PFSK-1 (cell line): Measurements from ENCODE around the gene ACP2.

Source experiments
- POLR2AphosphoS5 ChIP-seq: IDR thresholded peaks from 2 replicates; pipeline ENCODE4 v1.6.1; 2012; ENCODE audit warnings: low read depth, mild to moderate bottlenecking, control low read depth, low read length, moderate library complexity
- SIN3A ChIP-seq: IDR thresholded peaks from 2 replicates; pipeline ENCODE4 v1.6.1; 2012; ENCODE audit warnings: mild to moderate bottlenecking, low read length, moderate library complexity, borderline replicate concordance; ENCODE audit not compliant: insufficient read depth
- TAF1 ChIP-seq: IDR thresholded peaks from 2 replicates; pipeline ENCODE4 v1.6.1; 2012; ENCODE audit warnings: low read length, control low read depth, borderline replicate concordance; ENCODE audit not compliant: insufficient read depth

DNA sequence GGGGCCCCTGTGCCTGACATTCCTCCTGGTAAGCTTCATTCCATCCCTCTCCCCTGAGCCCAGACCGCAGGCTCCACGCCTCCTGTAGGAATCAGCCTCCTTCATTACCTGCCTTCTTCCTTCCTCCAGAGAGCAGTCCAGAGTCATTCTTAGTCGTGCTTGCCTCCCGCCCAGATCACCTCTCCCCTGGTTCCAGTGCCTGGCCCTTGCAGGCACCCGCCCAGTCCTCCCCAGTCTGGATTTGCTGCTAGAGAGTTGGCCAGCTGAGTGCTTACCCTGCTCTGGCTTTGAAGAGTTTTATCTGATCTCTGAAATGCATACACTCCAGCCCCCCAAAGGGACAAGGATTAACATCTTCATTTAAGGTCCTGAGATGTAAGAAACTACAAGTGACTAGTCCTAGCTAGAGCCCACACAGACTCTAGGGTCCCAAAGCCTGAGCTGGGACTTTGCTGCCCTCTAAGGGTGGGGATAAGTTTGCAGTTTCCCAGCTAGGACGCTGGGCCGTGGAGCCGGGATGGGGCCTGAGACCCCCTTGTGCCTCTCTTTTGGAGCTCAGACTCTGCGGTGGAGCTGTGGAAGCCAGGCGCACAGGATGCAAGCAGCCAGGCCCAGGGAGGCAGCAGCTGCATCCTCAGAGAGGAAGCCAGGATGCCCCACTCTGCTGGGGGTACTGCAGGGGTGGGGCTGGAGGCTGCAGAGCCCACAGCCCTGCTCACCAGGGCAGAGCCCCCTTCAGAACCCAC lies 10.8 kb upstream of the ACP2 start:
- TF ChIP-seq TAF1 (no peak), SIN3A (no peak), POLR2AphosphoS5 (no peak)
